PC-3 (cell line): ENCODE measurements around the gene LBHD1. TPM values are rescaled to one million over a fixed set of nuclear protein-coding genes. Genes with fewer than 3 reads are reported as not detected.

Experiments used
- ATAC-seq: fragments of 200-7000 bp; cut with Tn5 transposase; 2 replicates; pipeline ENCODE4 v1.9.1; 2020; ENCODE audit warnings: mild to moderate bottlenecking, moderate library complexity
- BruUV-seq: library from RNA; stranded (reverse); fragments of 400-500 nt; replicated peaks from 2 replicates; lab custom pipeline; 2021; lab: Mats Ljungman, UMichigan
- CTCF ChIA-PET: fragments of 300-600 bp; sonication (Branson Sonifier 250); formaldehyde crosslinking; loops from one replicate; lab custom pipeline; 2022; ENCODE audit warnings: antibody characterized with exemption; lab: Charles Lee
- POLR2A ChIA-PET: fragments of 300-600 bp; sonication (Branson Sonifier 250); formaldehyde crosslinking; loops from one replicate; lab custom pipeline; 2022; ENCODE audit warnings: antibody characterized with exemption; ENCODE audit not compliant: unreplicated experiment; lab: Charles Lee
- DNase-seq: peaks from one replicate; pipeline ENCODE4 v3.0.0-alpha.2; 2015
- H2AFZ ChIP-seq: fragments of 300-600 bp; sonication (generic); 2 replicates; pipeline ENCODE4 v1.6.0; 2016; ENCODE audit warnings: antibody characterized with exemption, low read length
- H3F3A ChIP-seq: fragments of 300-600 bp; sonication (generic); one replicate; pipeline ENCODE4 v1.6.0; 2017; ENCODE audit warnings: antibody characterized with exemption, low read length, control low read depth, mild to moderate bottlenecking; ENCODE audit not compliant: unreplicated experiment
- H3K27ac ChIP-seq: fragments of 300-600 bp; sonication (generic); 2 replicates; pipeline ENCODE4 v1.5.1; 2016; ENCODE audit warnings: mild to moderate bottlenecking, low read length
- H3K27me3 ChIP-seq: fragments of 300-600 bp; sonication (generic); 2 replicates; pipeline ENCODE4 v1.6.1; 2016; ENCODE audit warnings: low read length, mixed read lengths
- H3K36me3 ChIP-seq: fragments of 300-600 bp; sonication (generic); 2 replicates; pipeline ENCODE4 v1.6.1; 2016; ENCODE audit warnings: low read depth, mixed run types, low read length, mixed read lengths
- H3K4me1 ChIP-seq: fragments of 300-600 bp; sonication (generic); 2 replicates; pipeline ENCODE4 v1.5.1; 2016; ENCODE audit warnings: low read length; ENCODE audit not compliant: insufficient read depth
- H3K4me2 ChIP-seq: fragments of 300-600 bp; sonication (generic); 2 replicates; pipeline ENCODE4 v1.6.0; 2016; ENCODE audit warnings: low read length
- H3K4me3 ChIP-seq: fragments of 300-600 bp; sonication (generic); 2 replicates; pipeline ENCODE4 v1.5.1; 2016; ENCODE audit warnings: mild to moderate bottlenecking, low read length, mixed read lengths
- H3K79me2 ChIP-seq: fragments of 300-600 bp; sonication (generic); 2 replicates; pipeline ENCODE4 v1.6.1; 2017; ENCODE audit warnings: low read length, mixed read lengths
- H3K9ac ChIP-seq: fragments of 300-600 bp; sonication (generic); 2 replicates; pipeline ENCODE4 v1.6.0; 2016; ENCODE audit warnings: mild to moderate bottlenecking, low read length
- H3K9me2 ChIP-seq: fragments of 300-600 bp; sonication (generic); replicated peaks from 2 replicates; pipeline ENCODE4 v1.6.1; 2016; ENCODE audit warnings: mixed run types, low read length, mixed read lengths
- H3K9me3 ChIP-seq: fragments of 300-600 bp; sonication (generic); 2 replicates; pipeline ENCODE4 v1.6.1; 2016; ENCODE audit warnings: low read length, mixed read lengths
- H4K20me1 ChIP-seq: fragments of 300-600 bp; sonication (generic); 2 replicates; pipeline ENCODE4 v1.6.1; 2016; ENCODE audit warnings: low read length, mixed read lengths
- EZH2 ChIP-seq: fragments of 300-600 bp; sonication (generic); IDR thresholded peaks from one replicate; pipeline ENCODE4 v1.6.1; 2017; ENCODE audit warnings: antibody characterized with exemption, mild to moderate bottlenecking, low read length; ENCODE audit not compliant: unreplicated experiment
- EZH2phosphoT487 ChIP-seq: fragments of 300-600 bp; sonication (generic); IDR thresholded peaks from 2 replicates; pipeline ENCODE4 v1.6.1; 2018; ENCODE audit warnings: mild to moderate bottlenecking, antibody characterized with exemption, low read length, borderline replicate concordance
- intact Hi-C: fragments of 100-400 bp; cut with micrococcal nuclease; formaldehyde crosslinking; loops from 2 replicates; pipeline ENCODE4 v1.9.0; 2023
- total RNA-seq: library from RNA; depleted of rRNA; stranded (reverse); fragments of >200 nt; gene quantifications from 2 replicates; pipeline ENCODE4 v1.2.3, GENCODE V29; 2014
- TF ChIP-seq, protein P1 (sequence below): fragments of 300-600 bp; sonication (generic); conservative IDR thresholded peaks from 2 replicates; pipeline ENCODE4 v1.5.1; 2017; ENCODE audit warnings: antibody characterized with exemption, low read depth, mild to moderate bottlenecking, low read length

Gene LBHD1
- total RNA-seq, 1 experiment from 2014 or later = 9.7 TPM

GRCh38 chr11:62678770-62679696 lies 7.0 kb upstream of the LBHD1 start, which contains the start of gene UBXN1:
UBXN1 (minus strand) TSS chr11:62679073; CDS start chr11:62678923, 150 bp downstream.
- TSS peak; percentile 82 for BruUV-seq
- intact Hi-C loops = loop anchor here (5.0 kb wide), 1 partner anchor 48 kb away; the partner anchor contains the start of genes HNRNPUL2 and TTC9C
- CTCF ChIA-PET = no interaction called here

GRCh38 chr11:62678433-62678769 lies 6.3 kb upstream of the LBHD1 start:
- Histone ChIP-seq H3K9me3 (no peaks in the 10 kb centered on the region), H3K36me3 (peaks cover 4% of the 10 kb centered on the region), H3F3A (peaks cover 8% of the 10 kb centered on the region), H3K27ac (peak overlapping the region; percentile 53), H3K79me2 (peaks cover 40% of the 10 kb centered on the region), H3K27me3 (no peaks in the 10 kb centered on the region), H3K4me2 (peak overlapping the region; percentile 94), H3K4me3 (peak overlapping the region; percentile 98), H3K9me2 (no peaks in the 10 kb centered on the region), H2AFZ (peak overlapping the region; percentile 97), H4K20me1 (no peaks in the 10 kb centered on the region), H3K4me1 (peaks cover 24% of the 10 kb centered on the region), H3K9ac (peak overlapping the region; percentile 91)
- BruUV-seq = no TSS peak
- ATAC-seq (no peak; the same call in 1 of the 2 replicates), DNase-seq (no peak)
- POLR2A ChIA-PET = no interaction called here
- intact Hi-C loops = loop anchor here (5.0 kb wide), 1 partner anchor 49 kb away; the partner anchor contains the start of genes HNRNPUL2 and TTC9C
- TF ChIP-seq, protein P1, sequence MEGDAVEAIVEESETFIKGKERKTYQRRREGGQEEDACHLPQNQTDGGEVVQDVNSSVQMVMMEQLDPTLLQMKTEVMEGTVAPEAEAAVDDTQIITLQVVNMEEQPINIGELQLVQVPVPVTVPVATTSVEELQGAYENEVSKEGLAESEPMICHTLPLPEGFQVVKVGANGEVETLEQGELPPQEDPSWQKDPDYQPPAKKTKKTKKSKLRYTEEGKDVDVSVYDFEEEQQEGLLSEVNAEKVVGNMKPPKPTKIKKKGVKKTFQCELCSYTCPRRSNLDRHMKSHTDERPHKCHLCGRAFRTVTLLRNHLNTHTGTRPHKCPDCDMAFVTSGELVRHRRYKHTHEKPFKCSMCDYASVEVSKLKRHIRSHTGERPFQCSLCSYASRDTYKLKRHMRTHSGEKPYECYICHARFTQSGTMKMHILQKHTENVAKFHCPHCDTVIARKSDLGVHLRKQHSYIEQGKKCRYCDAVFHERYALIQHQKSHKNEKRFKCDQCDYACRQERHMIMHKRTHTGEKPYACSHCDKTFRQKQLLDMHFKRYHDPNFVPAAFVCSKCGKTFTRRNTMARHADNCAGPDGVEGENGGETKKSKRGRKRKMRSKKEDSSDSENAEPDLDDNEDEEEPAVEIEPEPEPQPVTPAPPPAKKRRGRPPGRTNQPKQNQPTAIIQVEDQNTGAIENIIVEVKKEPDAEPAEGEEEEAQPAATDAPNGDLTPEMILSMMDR = no peak
- TF ChIP-seq EZH2 (no peak), EZH2phosphoT487 (no peak)
- CTCF ChIA-PET = no interaction called here

More at GRCh38 chr11:62678770-62679696, 7.0 kb upstream of the LBHD1 start, which contains the start of gene UBXN1:
- Histone ChIP-seq H3K27ac (peak within 1 kb of the TSS; percentile 53), H3K4me2 (peak within 1 kb of the TSS; percentile 94), H3K4me1 (peaks cover 23% of the 10 kb centered on the region), H3K9me3 (no peaks in the 10 kb centered on the region), H3K9ac (peak within 1 kb of the TSS; percentile 91), H2AFZ (peak within 1 kb of the TSS; percentile 97), H3K4me3 (peak within 1 kb of the TSS; percentile 98), H3K36me3 (peaks cover 4% of the 10 kb centered on the region), H4K20me1 (no peaks in the 10 kb centered on the region), H3K9me2 (no peaks in the 10 kb centered on the region), H3K27me3 (no peaks in the 10 kb centered on the region), H3F3A (peaks cover 8% of the 10 kb centered on the region), H3K79me2 (peaks cover 34% of the 10 kb centered on the region)
- TF ChIP-seq EZH2phosphoT487 (no peak), EZH2 (no peak)
- TF ChIP-seq, protein P1 = no peak
- DNase-seq = peak; percentile 86
- peak; percentile 62 for ATAC-seq
- POLR2A ChIA-PET = no interaction called here
